ENCODE measurements around the gene SEMA6B.

The SEMA6B gene

DNA sequence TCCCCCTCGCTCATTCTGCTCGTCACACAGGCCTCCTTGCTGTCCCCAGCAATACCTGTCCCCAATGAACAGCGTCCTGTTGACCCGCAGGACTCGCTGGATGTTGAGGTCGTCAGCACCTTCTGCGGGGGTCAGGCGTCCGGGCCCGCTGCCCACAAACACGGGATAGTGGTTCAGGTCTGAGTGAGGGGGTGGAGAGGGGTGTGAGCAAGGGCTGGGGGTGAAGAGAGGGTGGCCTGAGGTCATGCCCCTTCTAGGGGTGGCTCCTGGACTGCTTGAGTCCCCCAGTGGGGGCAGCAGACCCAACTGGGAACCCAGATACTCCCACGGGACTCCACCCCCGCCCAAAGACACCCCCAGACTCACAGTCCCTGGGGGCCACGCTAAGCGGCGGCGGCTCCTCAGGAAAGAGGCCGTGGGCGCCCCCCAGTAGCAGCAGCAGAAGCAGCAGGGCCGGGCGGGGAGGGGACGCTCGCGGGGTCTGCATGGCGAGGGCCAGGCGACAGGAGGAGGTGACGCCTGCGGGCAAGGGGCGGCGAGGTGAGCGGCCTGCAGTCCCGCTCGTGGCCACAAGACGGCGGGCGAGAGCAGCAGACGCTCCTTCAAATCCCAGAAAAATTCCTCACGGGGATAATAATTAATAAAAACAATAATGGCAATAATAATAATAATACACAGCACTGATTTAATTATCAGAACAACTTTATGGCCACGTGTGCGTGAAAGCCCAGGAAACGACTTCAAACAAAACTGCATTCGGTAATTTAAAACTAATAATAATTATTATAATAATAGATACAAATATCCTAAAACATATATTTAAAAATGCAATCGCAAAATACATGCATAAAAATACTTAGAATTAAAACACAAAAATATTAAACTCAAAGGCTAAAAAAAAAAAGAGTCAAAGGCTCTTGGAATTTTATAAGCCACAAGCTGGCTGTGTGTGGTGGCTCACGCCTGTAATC, 1.2 kb downstream of the SEMA6B start:
- Mint-ChIP-seq H3K27me3 (ENCODE audit: low read depth) (peaks cover 8% of the 10 kb centered on the region), H3K4me3 (no peak overlapping the region), H3K36me3 (ENCODE audit: low read depth) (peaks cover 17% of the 10 kb centered on the region), H3K27ac (no peak overlapping the region), H3K9me3 (no peaks in the 10 kb centered on the region), H3K4me1 (no peaks in the 10 kb centered on the region)
- TF ChIP-seq, protein P1, sequence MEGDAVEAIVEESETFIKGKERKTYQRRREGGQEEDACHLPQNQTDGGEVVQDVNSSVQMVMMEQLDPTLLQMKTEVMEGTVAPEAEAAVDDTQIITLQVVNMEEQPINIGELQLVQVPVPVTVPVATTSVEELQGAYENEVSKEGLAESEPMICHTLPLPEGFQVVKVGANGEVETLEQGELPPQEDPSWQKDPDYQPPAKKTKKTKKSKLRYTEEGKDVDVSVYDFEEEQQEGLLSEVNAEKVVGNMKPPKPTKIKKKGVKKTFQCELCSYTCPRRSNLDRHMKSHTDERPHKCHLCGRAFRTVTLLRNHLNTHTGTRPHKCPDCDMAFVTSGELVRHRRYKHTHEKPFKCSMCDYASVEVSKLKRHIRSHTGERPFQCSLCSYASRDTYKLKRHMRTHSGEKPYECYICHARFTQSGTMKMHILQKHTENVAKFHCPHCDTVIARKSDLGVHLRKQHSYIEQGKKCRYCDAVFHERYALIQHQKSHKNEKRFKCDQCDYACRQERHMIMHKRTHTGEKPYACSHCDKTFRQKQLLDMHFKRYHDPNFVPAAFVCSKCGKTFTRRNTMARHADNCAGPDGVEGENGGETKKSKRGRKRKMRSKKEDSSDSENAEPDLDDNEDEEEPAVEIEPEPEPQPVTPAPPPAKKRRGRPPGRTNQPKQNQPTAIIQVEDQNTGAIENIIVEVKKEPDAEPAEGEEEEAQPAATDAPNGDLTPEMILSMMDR (IDR thresholded peaks at IDR 0.05; ENCODE audit: unreplicated experiment in 3 of 3), result peak; percentile 100

DNA sequence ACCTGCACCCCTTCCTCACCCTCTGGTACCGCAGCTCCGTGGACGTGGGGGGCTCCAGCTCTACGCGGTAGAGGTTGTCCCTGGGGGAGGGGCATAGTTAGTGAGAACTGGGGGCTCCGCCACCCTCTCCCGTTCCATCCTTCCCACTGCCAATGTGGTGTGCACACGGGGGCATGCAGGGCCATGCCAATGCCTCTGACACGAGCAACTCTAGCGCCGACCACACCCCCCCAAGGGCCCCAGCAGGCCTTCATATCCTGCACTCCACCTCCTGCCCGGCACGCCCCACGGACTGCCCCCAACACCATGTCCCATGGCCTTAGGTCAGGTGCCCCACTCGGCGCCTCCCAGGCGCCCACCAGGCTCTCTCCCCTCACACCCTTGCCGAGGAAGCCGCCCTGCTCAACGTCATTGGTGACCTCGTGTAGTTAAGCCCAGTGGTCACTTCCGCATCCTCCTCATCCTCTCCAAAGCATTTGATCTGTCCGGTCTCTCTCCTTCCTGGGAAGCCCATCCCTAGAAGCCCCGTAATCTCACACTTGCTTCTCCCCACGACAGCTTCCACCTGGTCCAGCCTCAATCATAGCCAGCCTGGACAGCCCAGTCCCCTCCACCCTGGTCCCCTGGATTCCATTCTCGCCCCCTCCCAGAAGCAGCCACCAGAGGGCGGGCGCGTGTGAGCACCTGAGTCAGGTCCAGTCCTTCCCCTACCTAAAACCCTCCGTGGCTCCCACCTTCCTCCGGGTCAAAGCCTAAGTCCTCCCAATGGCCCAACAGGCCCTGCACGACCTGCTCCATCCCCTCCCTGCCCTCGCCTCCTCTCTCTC, 2.1 kb downstream of the SEMA6B start:
- H3K36me3 Mint-ChIP-seq (ENCODE audit: low read depth), result peaks cover 23% of the 10 kb centered on the region
- H3K27ac Mint-ChIP-seq, result no peak overlapping the region
- TF ChIP-seq, protein P1 (IDR thresholded peaks at IDR 0.05; ENCODE audit: unreplicated experiment in 3 of 3), result no peak
- H3K4me3 Mint-ChIP-seq, result no peak overlapping the region
- no peaks in the 10 kb centered on the region for H3K4me1 Mint-ChIP-seq
- peaks cover 8% of the 10 kb centered on the region for H3K27me3 Mint-ChIP-seq (ENCODE audit: low read depth)
- H3K9me3 Mint-ChIP-seq, result no peaks in the 10 kb centered on the region

DNA sequence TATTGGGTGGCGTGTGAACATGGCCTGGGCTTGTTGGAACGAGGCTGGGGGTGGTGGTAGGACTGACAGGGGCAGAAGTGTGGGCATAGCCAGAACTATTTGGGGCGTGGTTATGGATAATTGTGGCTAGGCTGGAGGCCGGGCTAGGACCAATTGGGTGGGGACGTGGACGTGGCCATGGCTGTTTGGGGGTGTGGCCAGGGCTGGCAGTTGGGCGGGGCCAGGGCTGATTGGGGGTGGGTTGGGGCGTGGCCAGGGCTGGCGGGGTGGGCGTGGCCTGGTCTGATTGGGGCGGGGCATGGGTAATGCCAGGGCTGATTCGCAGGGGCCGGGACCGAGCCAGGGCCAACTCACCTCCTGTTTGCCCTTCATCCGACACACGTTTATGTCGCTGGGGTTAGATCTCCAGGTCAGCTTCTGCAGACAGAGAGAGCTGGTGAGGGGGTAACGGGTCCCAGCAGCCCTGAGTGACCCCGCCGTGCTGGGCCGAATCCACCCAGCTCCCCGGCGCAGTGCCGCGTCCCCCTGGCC, 2.8 kb downstream of the SEMA6B start:
- Mint-ChIP-seq H3K27ac (no peak overlapping the region), H3K4me3 (no peak overlapping the region), H3K4me1 (no peaks in the 10 kb centered on the region), H3K27me3 (ENCODE audit: low read depth) (peaks cover 8% of the 10 kb centered on the region), H3K36me3 (ENCODE audit: low read depth) (peaks cover 26% of the 10 kb centered on the region), H3K9me3 (no peaks in the 10 kb centered on the region)
- TF ChIP-seq, protein P1 (IDR thresholded peaks at IDR 0.05; ENCODE audit: unreplicated experiment in 3 of 3), result no peak

DNA sequence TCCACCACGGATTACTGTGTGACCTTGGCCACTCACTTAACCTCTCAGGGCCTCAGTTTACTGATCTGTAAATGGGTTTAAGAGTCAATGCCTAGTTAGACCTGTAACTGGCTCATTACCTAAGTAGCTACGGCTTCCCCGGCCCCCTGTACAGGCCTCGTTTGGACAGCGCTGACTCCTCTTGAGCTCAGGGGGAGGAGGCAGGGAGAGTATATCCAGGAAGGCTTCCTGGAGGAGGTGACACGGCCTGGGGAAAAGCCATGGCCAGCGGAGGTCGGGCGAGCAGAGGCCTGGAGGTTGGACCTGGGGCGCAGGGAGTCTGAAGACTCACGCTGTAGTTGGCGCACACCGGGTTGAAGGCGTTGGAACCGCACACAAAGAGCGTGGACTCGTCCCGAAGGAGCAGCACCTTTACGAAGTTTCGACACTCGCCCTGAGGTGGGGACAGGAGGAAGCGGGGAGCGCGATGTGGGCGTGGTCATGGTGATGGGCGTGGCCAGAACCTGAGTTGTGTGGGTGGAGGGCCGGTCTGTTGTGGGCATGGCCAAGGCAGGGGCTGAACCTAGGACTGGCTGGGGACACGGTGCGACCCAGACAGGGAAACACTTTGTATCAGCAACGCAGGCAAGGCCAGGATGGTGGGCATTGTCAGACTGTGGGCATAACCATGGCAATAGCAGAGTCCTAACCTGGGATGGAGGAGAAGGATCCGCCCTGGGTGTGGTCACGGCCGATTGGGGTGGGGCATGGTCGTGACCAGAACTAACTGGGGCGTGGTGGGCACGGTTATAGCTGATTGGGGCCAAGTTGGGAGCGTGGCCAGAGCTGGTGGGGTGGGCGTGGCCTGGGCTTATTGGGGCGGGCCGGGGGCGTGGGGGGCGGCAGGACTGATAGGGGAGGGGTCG, 3.6 kb downstream of the SEMA6B start:
- Mint-ChIP-seq H3K36me3 (ENCODE audit: low read depth) (peaks cover 27% of the 10 kb centered on the region), H3K9me3 (no peaks in the 10 kb centered on the region), H3K27ac (no peak overlapping the region), H3K27me3 (ENCODE audit: low read depth) (peaks cover 8% of the 10 kb centered on the region), H3K4me3 (no peak overlapping the region), H3K4me1 (no peaks in the 10 kb centered on the region)
- TF ChIP-seq, protein P1 (IDR thresholded peaks at IDR 0.05; ENCODE audit: unreplicated experiment in 3 of 3), result no peak

DNA sequence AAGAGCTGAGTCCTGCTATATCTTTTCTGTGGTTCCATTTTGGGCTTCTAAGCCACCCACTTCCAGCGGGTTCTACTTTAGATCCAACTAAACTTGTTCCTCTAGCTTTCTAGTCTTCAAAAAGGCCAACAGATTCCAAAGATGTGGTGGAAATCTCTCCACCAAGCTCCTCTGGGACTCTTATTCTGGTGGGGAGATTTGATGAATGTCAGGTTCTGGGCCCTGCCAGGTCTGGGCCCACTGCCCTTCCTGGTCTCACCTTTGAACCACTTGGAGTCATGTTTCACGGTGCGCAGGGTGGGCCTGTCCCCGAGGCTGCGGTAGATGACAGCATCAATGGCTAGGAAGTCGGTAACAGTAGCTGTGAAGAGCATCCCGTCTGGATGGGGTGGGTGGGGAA, 4.8 kb downstream of the SEMA6B start:
- H3K4me3 Mint-ChIP-seq, result no peak overlapping the region

More for the DNA sequence above, 4.8 kb downstream of the SEMA6B start:
- no peak overlapping the region for H3K27ac Mint-ChIP-seq
- no peaks in the 10 kb centered on the region for H3K9me3 Mint-ChIP-seq
- TF ChIP-seq, protein P1 (IDR thresholded peaks at IDR 0.05; ENCODE audit: unreplicated experiment in 3 of 3), result no peak
- H3K36me3 Mint-ChIP-seq (ENCODE audit: low read depth), result peaks cover 31% of the 10 kb centered on the region
- no peaks in the 10 kb centered on the region for H3K4me1 Mint-ChIP-seq
- peaks cover 8% of the 10 kb centered on the region for H3K27me3 Mint-ChIP-seq (ENCODE audit: low read depth)
